ENCODE results near the gene PHC2.
A peak's percentile ranks its signal among the peaks of the same experiment; 100 is the strongest.

PHC2 gene

DNA sequence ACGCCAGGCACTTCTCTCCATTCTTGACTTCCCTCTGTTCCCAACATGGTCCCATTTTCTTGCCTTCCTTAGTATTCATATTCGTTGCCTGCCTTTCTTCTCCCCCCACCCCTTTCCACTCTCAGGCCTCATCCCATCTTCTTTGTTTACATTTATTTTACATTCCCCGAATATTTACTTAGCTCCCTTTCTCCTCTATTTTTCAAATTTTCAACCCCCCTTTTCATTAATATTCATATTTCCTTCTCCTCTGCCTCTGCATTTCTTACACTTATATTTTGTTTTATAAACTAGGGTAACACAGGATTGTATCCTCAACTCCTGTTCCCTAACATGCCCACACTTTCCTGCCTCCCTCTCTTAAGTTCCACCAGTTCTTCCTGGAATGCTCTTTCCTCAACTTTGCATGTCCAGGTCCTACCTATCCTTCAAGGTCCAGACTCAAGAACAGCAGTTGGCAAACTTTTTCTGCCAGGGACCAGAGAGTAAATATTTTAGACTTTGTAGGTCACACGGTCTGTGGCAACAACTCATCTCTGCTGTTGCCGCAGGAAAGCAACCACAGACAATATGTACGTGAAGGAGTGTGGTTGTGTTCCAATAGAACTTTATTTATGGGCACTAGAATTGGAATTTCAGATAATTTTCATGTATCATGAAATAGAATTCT is 80.1 kb downstream of the PHC2 start:
- no peaks in the 10 kb centered on the region for H4K20me1 ChIP-seq (ENCODE audit: insufficient read depth, low read length)
- H3K9ac ChIP-seq (ENCODE audit: low read length) = peak overlapping the region; percentile 59; the same call in 1 of the 2 replicates
- H3K79me2 ChIP-seq (ENCODE audit: low read length) = peaks cover 29% of the 10 kb centered on the region
- TF ChIP-seq EZH2phosphoT487 (IDR thresholded peaks at IDR 0.05; ENCODE audit: low read length) (no peak), EZH2 (optimal IDR thresholded peaks at IDR 0.05; ENCODE audit: low read depth, low read length) (no peak)
- TF ChIP-seq, protein P1, sequence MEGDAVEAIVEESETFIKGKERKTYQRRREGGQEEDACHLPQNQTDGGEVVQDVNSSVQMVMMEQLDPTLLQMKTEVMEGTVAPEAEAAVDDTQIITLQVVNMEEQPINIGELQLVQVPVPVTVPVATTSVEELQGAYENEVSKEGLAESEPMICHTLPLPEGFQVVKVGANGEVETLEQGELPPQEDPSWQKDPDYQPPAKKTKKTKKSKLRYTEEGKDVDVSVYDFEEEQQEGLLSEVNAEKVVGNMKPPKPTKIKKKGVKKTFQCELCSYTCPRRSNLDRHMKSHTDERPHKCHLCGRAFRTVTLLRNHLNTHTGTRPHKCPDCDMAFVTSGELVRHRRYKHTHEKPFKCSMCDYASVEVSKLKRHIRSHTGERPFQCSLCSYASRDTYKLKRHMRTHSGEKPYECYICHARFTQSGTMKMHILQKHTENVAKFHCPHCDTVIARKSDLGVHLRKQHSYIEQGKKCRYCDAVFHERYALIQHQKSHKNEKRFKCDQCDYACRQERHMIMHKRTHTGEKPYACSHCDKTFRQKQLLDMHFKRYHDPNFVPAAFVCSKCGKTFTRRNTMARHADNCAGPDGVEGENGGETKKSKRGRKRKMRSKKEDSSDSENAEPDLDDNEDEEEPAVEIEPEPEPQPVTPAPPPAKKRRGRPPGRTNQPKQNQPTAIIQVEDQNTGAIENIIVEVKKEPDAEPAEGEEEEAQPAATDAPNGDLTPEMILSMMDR (IDR thresholded peaks at IDR 0.05; ENCODE audit: low read length) = no peak
- H3K4me1 ChIP-seq (ENCODE audit: low read length) = peaks cover 19% of the 10 kb centered on the region
- peak overlapping the region; percentile 84 for H3K4me3 ChIP-seq (ENCODE audit: low read length)
- H3K27ac ChIP-seq (ENCODE audit: low read length) = no peak overlapping the region
- DNase-seq = no peak
- no peaks in the 10 kb centered on the region for H3K36me3 ChIP-seq (replicated peaks; ENCODE audit: insufficient read depth, low read length)
- no peaks in the 10 kb centered on the region for H3K9me3 ChIP-seq (replicated peaks; ENCODE audit: insufficient read depth, low read length)
- no peaks in the 10 kb centered on the region for H3K9me2 ChIP-seq (replicated peaks; ENCODE audit: insufficient read depth, low read length)
- H3F3A ChIP-seq (ENCODE audit: insufficient read depth, low read length) = no peaks in the 10 kb centered on the region
- H3K27me3 ChIP-seq (replicated peaks; ENCODE audit: insufficient read depth, low read length) = peaks cover 4% of the 10 kb centered on the region; the same call in 1 of the 2 replicates
- H3K4me2 ChIP-seq (ENCODE audit: low read depth, low read length) = peak overlapping the region; percentile 99
- H2AFZ ChIP-seq (ENCODE audit: low read length) = peak overlapping the region; percentile 98

DNA sequence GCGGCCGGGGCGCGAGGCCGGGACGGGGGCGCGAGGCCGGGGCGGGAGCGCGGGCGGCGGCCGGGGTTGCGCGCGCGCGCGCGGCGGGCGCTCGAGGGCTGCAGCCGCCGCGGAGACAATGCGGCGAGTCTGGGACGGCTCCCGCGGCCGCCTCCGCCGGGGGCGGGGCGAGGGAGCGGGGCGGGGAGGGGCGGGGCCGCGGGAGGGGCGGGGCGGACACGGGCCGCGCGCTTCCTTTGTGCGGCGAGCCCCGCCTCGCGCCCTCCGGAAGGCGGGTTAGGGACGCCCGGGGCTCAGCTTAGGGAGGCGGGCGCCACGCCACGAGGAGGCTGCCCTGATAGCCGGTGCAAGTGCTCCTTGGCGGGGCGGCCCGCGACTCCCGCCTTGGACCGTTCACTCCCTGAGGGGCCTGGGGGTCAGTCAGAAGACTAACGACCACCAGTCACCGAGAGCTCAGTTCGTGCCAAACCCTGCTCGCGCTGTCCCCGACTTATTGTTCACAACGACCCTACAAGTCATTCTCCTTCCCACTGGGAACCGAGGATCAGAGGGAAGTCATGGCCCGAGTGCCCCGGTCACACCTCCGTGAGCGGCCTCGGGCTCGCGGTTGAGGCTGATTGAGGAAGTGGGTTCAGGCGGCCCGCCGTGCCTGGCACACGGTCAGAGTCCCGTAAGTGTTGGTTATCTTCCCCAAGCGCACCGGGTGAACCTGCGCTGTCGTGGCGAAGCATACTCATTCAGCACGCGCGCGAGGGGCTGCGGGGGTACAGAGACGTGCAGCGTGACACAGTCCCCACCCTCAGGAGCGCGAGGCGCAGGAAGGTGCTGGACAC is 80.9 kb downstream of the PHC2 start:
- Histone ChIP-seq H4K20me1 (ENCODE audit: insufficient read depth, low read length) (no peaks in the 10 kb centered on the region), H3K9me2 (replicated peaks; ENCODE audit: insufficient read depth, low read length) (no peaks in the 10 kb centered on the region), H3K4me2 (ENCODE audit: low read depth, low read length) (peak overlapping the region; percentile 99), H3K79me2 (ENCODE audit: low read length) (peaks cover 32% of the 10 kb centered on the region), H3K9me3 (replicated peaks; ENCODE audit: insufficient read depth, low read length) (no peaks in the 10 kb centered on the region), H2AFZ (ENCODE audit: low read length) (peak overlapping the region; percentile 98), H3K4me1 (ENCODE audit: low read length) (peaks cover 24% of the 10 kb centered on the region), H3K27ac (ENCODE audit: low read length) (peak overlapping the region; percentile 14; the same call in 1 of the 2 replicates), H3K27me3 (replicated peaks; ENCODE audit: insufficient read depth, low read length) (peaks cover 4% of the 10 kb centered on the region; the same call in 1 of the 2 replicates), H3K4me3 (ENCODE audit: low read length) (peak overlapping the region; percentile 84), H3K9ac (ENCODE audit: low read length) (peak overlapping the region; percentile 59), H3F3A (ENCODE audit: insufficient read depth, low read length) (no peaks in the 10 kb centered on the region), H3K36me3 (replicated peaks; ENCODE audit: insufficient read depth, low read length) (no peaks in the 10 kb centered on the region)
- peak; percentile 90 for DNase-seq
- TF ChIP-seq, protein P1 (IDR thresholded peaks at IDR 0.05; ENCODE audit: low read length) = no peak
- TF ChIP-seq EZH2 (optimal IDR thresholded peaks at IDR 0.05; ENCODE audit: low read depth, low read length) (no peak), EZH2phosphoT487 (IDR thresholded peaks at IDR 0.05; ENCODE audit: low read length) (no peak)

DNA sequence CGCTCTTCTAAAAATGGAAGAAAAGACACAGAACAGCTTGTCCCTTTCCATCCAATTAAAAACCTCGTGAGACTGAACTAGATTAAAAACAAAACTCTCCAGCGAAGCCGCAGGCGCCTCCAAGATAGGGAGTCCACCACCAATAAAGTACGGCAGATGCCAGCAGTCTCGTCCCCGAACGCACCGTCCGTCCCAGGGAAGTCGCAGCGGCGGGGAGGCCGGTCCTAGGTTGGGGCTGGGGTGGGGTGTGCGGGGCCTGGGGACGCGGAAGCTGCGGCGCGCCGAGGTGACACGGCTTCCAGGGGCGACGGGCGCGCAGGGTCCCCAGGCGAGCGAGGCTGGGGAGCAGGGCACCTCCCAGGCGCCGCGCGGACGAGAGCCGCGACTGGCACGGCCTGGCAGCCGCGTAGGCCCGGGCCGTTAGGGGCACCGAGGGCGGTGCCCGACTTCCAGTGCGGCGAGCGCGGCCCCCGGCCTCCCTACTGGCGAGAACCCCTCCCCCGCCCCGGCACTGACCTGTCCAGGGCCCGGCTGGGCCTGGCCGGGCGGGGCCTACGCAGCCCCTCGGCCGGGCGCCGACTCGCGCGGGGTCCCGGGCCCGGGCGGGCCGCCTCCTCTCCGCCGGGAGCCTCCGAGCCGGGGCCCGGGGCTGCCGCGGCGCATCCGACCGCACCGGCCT is 81.7 kb downstream of the PHC2 start:
- DNase-seq = peak; percentile 41
- peak overlapping the region; percentile 14; the same call in 1 of the 2 replicates for H2AFZ ChIP-seq (ENCODE audit: low read length)
- H3K79me2 ChIP-seq (ENCODE audit: low read length) = peaks cover 38% of the 10 kb centered on the region

More for the DNA sequence above, 81.7 kb downstream of the PHC2 start:
- Histone ChIP-seq H3K9me3 (replicated peaks; ENCODE audit: insufficient read depth, low read length) (no peaks in the 10 kb centered on the region), H3K36me3 (replicated peaks; ENCODE audit: insufficient read depth, low read length) (no peaks in the 10 kb centered on the region), H3K4me2 (ENCODE audit: low read depth, low read length) (peak overlapping the region; percentile 79), H3F3A (ENCODE audit: insufficient read depth, low read length) (no peaks in the 10 kb centered on the region), H3K9me2 (replicated peaks; ENCODE audit: insufficient read depth, low read length) (no peaks in the 10 kb centered on the region), H3K4me3 (ENCODE audit: low read length) (peak overlapping the region; percentile 64), H3K9ac (ENCODE audit: low read length) (peak overlapping the region; percentile 49; the same call in 1 of the 2 replicates), H3K27ac (ENCODE audit: low read length) (0 out of 2 replicates have a peak overlapping the region, but pooled peaks have one; percentile 0), H3K4me1 (ENCODE audit: low read length) (peaks cover 24% of the 10 kb centered on the region), H4K20me1 (ENCODE audit: insufficient read depth, low read length) (no peaks in the 10 kb centered on the region), H3K27me3 (replicated peaks; ENCODE audit: insufficient read depth, low read length) (peaks cover 4% of the 10 kb centered on the region; the same call in 1 of the 2 replicates)
- TF ChIP-seq EZH2 (optimal IDR thresholded peaks at IDR 0.05; ENCODE audit: low read depth, low read length) (no peak), EZH2phosphoT487 (IDR thresholded peaks at IDR 0.05; ENCODE audit: low read length) (no peak)
- TF ChIP-seq, protein P1 (IDR thresholded peaks at IDR 0.05; ENCODE audit: low read length) = no peak
